ENCODE data around the gene OMA1. TPM values are rescaled to one million over a fixed set of nuclear protein-coding genes. Genes with fewer than 3 reads are reported as not detected.

Gene OMA1
- total RNA-seq, 2 donors from 2014 or later: 27.0 to 27.3 TPM

DNA sequence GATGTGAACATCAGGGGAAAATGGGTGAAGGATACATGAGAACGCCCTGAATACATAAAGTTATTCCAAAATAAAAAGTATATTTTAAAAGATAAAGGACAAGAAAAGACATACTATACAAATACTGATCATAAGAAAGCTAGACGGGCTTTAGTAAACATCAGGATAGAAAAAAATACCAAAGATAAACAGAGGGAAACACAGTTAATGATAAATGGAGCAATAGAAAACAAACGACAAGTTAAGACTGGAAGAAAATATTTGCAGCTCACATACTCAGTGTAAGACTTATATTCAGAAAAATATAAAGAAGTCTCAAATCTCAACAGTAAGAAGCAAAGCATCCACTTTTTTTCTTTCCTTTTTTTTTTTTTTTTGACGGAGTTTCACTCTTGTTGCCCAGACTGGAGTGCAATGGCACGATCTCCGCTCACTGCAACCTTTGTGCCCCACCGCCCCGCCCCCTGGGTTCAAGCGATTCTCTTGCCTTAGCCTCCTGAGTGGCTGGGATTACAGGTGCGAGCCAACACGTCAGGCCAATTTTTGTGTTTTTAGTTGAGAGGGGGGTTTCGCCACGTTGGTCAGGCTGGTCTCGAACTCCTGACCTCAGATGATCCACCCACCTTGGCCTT is 94.8 kb downstream of the OMA1 start:
- no peak overlapping the region for H3K4me3 ChIP-seq
- TF ChIP-seq CTCF (IDR thresholded peaks at IDR 0.05): no peak
- no peaks in the 10 kb centered on the region for H3K9me3 ChIP-seq
- DNase-seq (ENCODE audit: low spot score): no peak
- no peaks in the 10 kb centered on the region for H3K4me1 ChIP-seq
- no peaks in the 10 kb centered on the region for H3K36me3 ChIP-seq
- no peak overlapping the region for H3K27ac ChIP-seq
- no peaks in the 10 kb centered on the region for H3K27me3 ChIP-seq

GRCh38 chr1:58447886-58448285 is 98.6 kb downstream of the OMA1 start:
- no peak for DNase-seq (ENCODE audit: low spot score)
- H3K36me3 ChIP-seq: no peaks in the 10 kb centered on the region
- H3K4me1 ChIP-seq: no peaks in the 10 kb centered on the region
- no peak overlapping the region for H3K4me3 ChIP-seq
- no peaks in the 10 kb centered on the region for H3K9me3 ChIP-seq
- no peak overlapping the region for H3K27ac ChIP-seq
- TF ChIP-seq CTCF (IDR thresholded peaks at IDR 0.05): no peak
- H3K27me3 ChIP-seq: no peaks in the 10 kb centered on the region

DNA sequence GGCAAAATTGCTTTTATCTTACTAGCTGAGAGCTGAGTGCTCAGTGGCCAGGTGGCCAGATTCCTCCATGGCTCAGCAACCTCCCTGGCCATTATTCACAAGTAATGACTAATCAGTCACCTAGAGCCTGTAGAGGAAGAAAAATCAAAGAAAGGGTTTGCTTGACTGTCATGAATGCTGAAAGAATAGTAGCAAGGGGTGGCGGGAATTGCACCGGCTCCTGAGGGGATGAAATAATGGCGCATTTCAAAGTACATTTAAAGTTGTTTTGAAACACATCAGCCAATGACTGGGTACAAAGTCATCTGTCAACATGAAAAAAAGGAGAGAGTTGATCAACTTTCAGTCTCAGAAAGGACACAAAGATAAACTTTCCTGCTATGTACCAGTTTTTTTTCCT is 99.5 kb downstream of the OMA1 start:
- DNase-seq (ENCODE audit: low spot score): no peak
- no peaks in the 10 kb centered on the region for H3K27me3 ChIP-seq
- H3K36me3 ChIP-seq: no peaks in the 10 kb centered on the region
- H3K27ac ChIP-seq: no peak overlapping the region
- TF ChIP-seq CTCF (IDR thresholded peaks at IDR 0.05): no peak
- no peak overlapping the region for H3K4me3 ChIP-seq
- H3K4me1 ChIP-seq: no peaks in the 10 kb centered on the region
- no peaks in the 10 kb centered on the region for H3K9me3 ChIP-seq

- no peaks in the 10 kb centered on the region for H3K9me3 ChIP-seq
- H3K27ac ChIP-seq: no peak overlapping the region
- H3K4me1 ChIP-seq: no peaks in the 10 kb centered on the region
- H3K27me3 ChIP-seq: no peaks in the 10 kb centered on the region
- DNase-seq (ENCODE audit: low spot score): no peak
- H3K36me3 ChIP-seq: no peaks in the 10 kb centered on the region
- TF ChIP-seq CTCF (IDR thresholded peaks at IDR 0.05): no peak
- no peak overlapping the region for H3K4me3 ChIP-seq
Measured at GRCh38 chr1:58446368-58446767, 100.2 kb downstream of the OMA1 start.

- Histone ChIP-seq H3K9me3 (no peaks in the 10 kb centered on the region), H3K27me3 (no peaks in the 10 kb centered on the region), H3K4me1 (no peaks in the 10 kb centered on the region), H3K36me3 (no peaks in the 10 kb centered on the region), H3K4me3 (no peak overlapping the region), H3K27ac (no peak overlapping the region)
- no peak for DNase-seq (ENCODE audit: low spot score)
- no peak for TF ChIP-seq CTCF (IDR thresholded peaks at IDR 0.05)
Measured at GRCh38 chr1:58443986-58444868, 102.3 kb downstream of the OMA1 start.
